Ovary (tissue), 3 donors: ENCODE results near the gene PRKAG3.

ENCODE experiments used
- POLR2A ChIP-seq: fragments of 450-650 bp; IDR thresholded peaks from one replicate; pipeline ENCODE4 v1.6.1; 2017; ENCODE audit warnings: antibody characterized with exemption, mild to moderate bottlenecking, moderate library complexity
- TF ChIP-seq, protein P1 (sequence below), 3 donors: fragments of 450-650 bp in 2 of 3; fragments of 200-600 bp in 1 of 3; IDR thresholded peaks; one replicate each; pipeline versions ENCODE4 v1.5.1 to v1.8.0; 2016 to 2022; ENCODE audit warnings: antibody characterized with exemption in 3 of 3, mild to moderate bottlenecking in 1 of 3
- donor health status: DM: no; HTN: no; CAD: no.

GRCh38 chr2:218815649-218816048 lies 16.0 kb downstream of the PRKAG3 start:
- TF ChIP-seq POLR2A = no peak
- TF ChIP-seq, protein P1, sequence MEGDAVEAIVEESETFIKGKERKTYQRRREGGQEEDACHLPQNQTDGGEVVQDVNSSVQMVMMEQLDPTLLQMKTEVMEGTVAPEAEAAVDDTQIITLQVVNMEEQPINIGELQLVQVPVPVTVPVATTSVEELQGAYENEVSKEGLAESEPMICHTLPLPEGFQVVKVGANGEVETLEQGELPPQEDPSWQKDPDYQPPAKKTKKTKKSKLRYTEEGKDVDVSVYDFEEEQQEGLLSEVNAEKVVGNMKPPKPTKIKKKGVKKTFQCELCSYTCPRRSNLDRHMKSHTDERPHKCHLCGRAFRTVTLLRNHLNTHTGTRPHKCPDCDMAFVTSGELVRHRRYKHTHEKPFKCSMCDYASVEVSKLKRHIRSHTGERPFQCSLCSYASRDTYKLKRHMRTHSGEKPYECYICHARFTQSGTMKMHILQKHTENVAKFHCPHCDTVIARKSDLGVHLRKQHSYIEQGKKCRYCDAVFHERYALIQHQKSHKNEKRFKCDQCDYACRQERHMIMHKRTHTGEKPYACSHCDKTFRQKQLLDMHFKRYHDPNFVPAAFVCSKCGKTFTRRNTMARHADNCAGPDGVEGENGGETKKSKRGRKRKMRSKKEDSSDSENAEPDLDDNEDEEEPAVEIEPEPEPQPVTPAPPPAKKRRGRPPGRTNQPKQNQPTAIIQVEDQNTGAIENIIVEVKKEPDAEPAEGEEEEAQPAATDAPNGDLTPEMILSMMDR (IDR thresholded peaks at IDR 0.05) = no peak
